Cerebellar cortex (tissue), 1 donor: ENCODE measurements around the gene ZNF574.
"Not testable (repeated sequence)": the region's sequence is repeated elsewhere in the genome, so short reads cannot be mapped to it uniquely, and the experiment has no call there.

ENCODE experiments used
- DNase-seq: peaks from one replicate; pipeline ENCODE4 v3.0.0-alpha.2; 2015; ENCODE audit warnings: low spot score

ZNF574 gene

GRCh38 chr19:42099336-42099925 lies 23.5 kb downstream of the ZNF574 start:
- peak; percentile 26 for DNase-seq

- DNase-seq, result not testable (repeated sequence)
Observed at GRCh38 chr19:42100241-42100640, 24.3 kb downstream of the ZNF574 start.

- DNase-seq, result no peak
Observed at GRCh38 chr19:42102877-42103276, 26.9 kb downstream of the ZNF574 start.

- no peak for DNase-seq
Observed at GRCh38 chr19:42105368-42105767, 29.4 kb downstream of the ZNF574 start.

GRCh38 chr19:42108527-42109389 lies 32.8 kb downstream of the ZNF574 start:
- peak; percentile 85 for DNase-seq

- no peak for DNase-seq
Observed at GRCh38 chr19:42109896-42110295, 33.9 kb downstream of the ZNF574 start.

GRCh38 chr19:42110658-42111057 lies 34.7 kb downstream of the ZNF574 start:
- no peak for DNase-seq

- DNase-seq, result no peak
Observed at GRCh38 chr19:42111384-42111783, 35.4 kb downstream of the ZNF574 start.

GRCh38 chr19:42111811-42112210 lies 35.8 kb downstream of the ZNF574 start:
- DNase-seq, result no peak

- DNase-seq, result peak; percentile 25
Observed at GRCh38 chr19:42113641-42114348, 37.8 kb downstream of the ZNF574 start.

- DNase-seq, result no peak
Observed at GRCh38 chr19:42114412-42114811, 38.4 kb downstream of the ZNF574 start.

GRCh38 chr19:42115219-42115618 lies 39.3 kb downstream of the ZNF574 start:
- DNase-seq, result no peak

GRCh38 chr19:42115705-42116104 lies 39.7 kb downstream of the ZNF574 start:
- no peak for DNase-seq

GRCh38 chr19:42116308-42117075 lies 40.5 kb downstream of the ZNF574 start:
- no peak for DNase-seq

- no peak for DNase-seq
Observed at GRCh38 chr19:42117076-42117475, 41.1 kb downstream of the ZNF574 start.

GRCh38 chr19:42120276-42120980 lies 44.5 kb downstream of the ZNF574 start:
- DNase-seq, result no peak

GRCh38 chr19:42121036-42121621 lies 45.2 kb downstream of the ZNF574 start:
- no peak for DNase-seq

GRCh38 chr19:42121656-42122069 lies 45.7 kb downstream of the ZNF574 start:
- DNase-seq, result no peak

GRCh38 chr19:42122691-42123607 lies 47.0 kb downstream of the ZNF574 start:
- no peak for DNase-seq

- DNase-seq, result no peak
Observed at GRCh38 chr19:42123765-42124164, 47.8 kb downstream of the ZNF574 start.
